A549 (cell line): ENCODE measurements around the gene ZNF879. TPM values are rescaled to one million over a fixed set of nuclear protein-coding genes. Genes with fewer than 3 reads are reported as not detected.

Experiments
- ATAC-seq, 2 experiments: fragments of 200-7000 bp in 1 of 2; fragments of >200 bp in 1 of 2; cut with Nextera tagmentation in 1 of 2; cut with Tn5 transposase in 1 of 2; 3 replicates each; pipeline versions ENCODE4 v1.8.0 to v1.9.1; 2018 to 2020; ENCODE audit warnings: mild to moderate bottlenecking in 1 of 2, moderate library complexity in 1 of 2
- CTCF ChIA-PET: fragments of 300-600 bp; sonication (Branson Sonifier 250); formaldehyde crosslinking; extraction: SDS; loops from one replicate; lab custom pipeline; 2021; ENCODE audit warnings: antibody characterized with exemption, inconsistent platforms; lab: Yijun Ruan, JAX
- POLR2A ChIA-PET: fragments of 350-600 bp; formaldehyde crosslinking; extraction: SDS; loops from one replicate; lab custom pipeline; 2021; ENCODE audit warnings: antibody characterized with exemption, inconsistent platforms; lab: Yijun Ruan, JAX
- DNase-seq, 2 experiments: peaks; one replicate each; pipeline versions ENCODE4 v3.0.0 to v3.0.0-alpha.2; 2011 to 2016; ENCODE audit warnings: low read depth in 1 of 2, low spot score in 1 of 2
- FAIRE-seq: peaks from 2 replicates; lab custom pipeline; 2011; peaks lifted over from hg19 to GRCh38; lab: Jason Lieb, UNC
- H3K27ac ChIP-seq, 2 experiments: fragments of >200 bp; sonication (Bioruptor Twin); formaldehyde crosslinking; 3 replicates each; pipeline ENCODE4 v1.5.1; 2016 to 2017
- H3K4me1 ChIP-seq: fragments of >200 bp; sonication (Bioruptor Twin); formaldehyde crosslinking; 3 replicates; pipeline ENCODE4 v1.6.1; 2016
- H3K4me2 ChIP-seq: fragments of >200 bp; sonication (Bioruptor Twin); formaldehyde crosslinking; 3 replicates; pipeline ENCODE4 v1.6.1; 2016
- H3K4me3 ChIP-seq: fragments of >200 bp; sonication (Bioruptor Twin); formaldehyde crosslinking; 3 replicates; pipeline ENCODE4 v1.5.1; 2016
- H3K9me3 ChIP-seq: fragments of >200 bp; sonication (Bioruptor Twin); formaldehyde crosslinking; 3 replicates; pipeline ENCODE4 v1.6.1; 2016
- ATOH8 ChIP-seq: fragments of 250-450 bp; sonication (Bioruptor Pico); IDR thresholded peaks from 2 replicates; pipeline ENCODE4 v1.5.0; 2020; ENCODE audit warnings: low read depth, mild to moderate bottlenecking, moderate library complexity
- CBX2 ChIP-seq: fragments of 200-600 bp; sonication (generic); IDR thresholded peaks from 2 replicates; pipeline ENCODE4 v1.6.1; 2016; ENCODE audit warnings: low read depth, mild to moderate bottlenecking, borderline replicate concordance
- CBX8 ChIP-seq: fragments of 200-600 bp; sonication (generic); IDR thresholded peaks from 2 replicates; pipeline ENCODE4 v1.6.1; 2016
- CHD2 ChIP-seq: fragments of 150-350 bp; IDR thresholded peaks from 2 replicates; pipeline ENCODE4 v1.6.1; 2014; ENCODE audit warnings: low read length; ENCODE audit not compliant: partially characterized antibody
- EHF ChIP-seq: fragments of 250-450 bp; sonication (Bioruptor Pico); IDR thresholded peaks from 2 replicates; pipeline ENCODE4 v1.5.0; 2020; ENCODE audit warnings: mild to moderate bottlenecking
- EP300 ChIP-seq, 2 experiments: fragments of >200 bp; sonication (Bioruptor Twin); formaldehyde crosslinking; IDR thresholded peaks; 2 replicates in 1 of 2; 3 replicates in 1 of 2; pipeline ENCODE4 v1.6.1; 2016 to 2017
- ESRRA ChIP-seq: fragments of 150-350 bp; IDR thresholded peaks from 2 replicates; pipeline ENCODE4 v1.6.1; 2014; ENCODE audit warnings: mild to moderate bottlenecking, low read length, borderline replicate concordance
- FOXS1 ChIP-seq: fragments of 250-450 bp; sonication (Bioruptor Pico); IDR thresholded peaks from 2 replicates; pipeline ENCODE4 v1.5.0; 2020; ENCODE audit warnings: mild to moderate bottlenecking, moderate library complexity
- HDAC2 ChIP-seq: fragments of 200-600 bp; sonication (generic); IDR thresholded peaks from 2 replicates; pipeline ENCODE4 v1.6.1; 2016
- HES2 ChIP-seq: fragments of >200 bp; sonication (Bioruptor Twin); formaldehyde crosslinking; IDR thresholded peaks from 2 replicates; pipeline ENCODE4 v1.6.1; 2016
- HEYL ChIP-seq: fragments of 250-450 bp; sonication (Bioruptor Pico); IDR thresholded peaks from 2 replicates; pipeline ENCODE4 v1.8.0; 2021; ENCODE audit warnings: mild to moderate bottlenecking, moderate library complexity
- HOXB5 ChIP-seq: fragments of 250-450 bp; sonication (Bioruptor Pico); IDR thresholded peaks from 2 replicates; pipeline ENCODE4 v1.5.0; 2020; ENCODE audit warnings: mild to moderate bottlenecking, moderate library complexity
- KDM1A ChIP-seq: fragments of 200-600 bp; sonication (generic); IDR thresholded peaks from 2 replicates; pipeline ENCODE4 v1.6.1; 2016; ENCODE audit warnings: low read depth, mild to moderate bottlenecking
- KDM5A ChIP-seq: fragments of 200-600 bp; sonication (generic); IDR thresholded peaks from 2 replicates; pipeline ENCODE4 v1.6.1; 2016; ENCODE audit warnings: antibody characterized with exemption, mild to moderate bottlenecking
- MAFK ChIP-seq: fragments of 450-650 bp; IDR thresholded peaks from 2 replicates; pipeline ENCODE4 v1.6.1; 2014; ENCODE audit not compliant: partially characterized antibody
- MAZ ChIP-seq: fragments of 150-350 bp; IDR thresholded peaks from 2 replicates; pipeline ENCODE4 v1.6.1; 2014; ENCODE audit warnings: antibody characterized with exemption, low read depth, low read length, borderline replicate concordance
- RAD21 ChIP-seq, 2 experiments: fragments of >200 bp in 1 of 2; sonication (Bioruptor Twin) in 1 of 2; formaldehyde crosslinking in 1 of 2; IDR thresholded peaks in 1 of 2; conservative IDR thresholded peaks in 1 of 2; 2 replicates in 1 of 2; 3 replicates in 1 of 2; pipeline ENCODE4 v1.6.1; 2012 to 2018; ENCODE audit warnings: inconsistent platforms in 1 of 2
- SMC3 ChIP-seq: fragments of >200 bp; sonication (Bioruptor Twin); formaldehyde crosslinking; IDR thresholded peaks from 3 replicates; pipeline ENCODE4 v1.6.1; 2018; ENCODE audit warnings: inconsistent platforms
- SREBF2 ChIP-seq: fragments of 450-650 bp; IDR thresholded peaks from 2 replicates; pipeline ENCODE4 v1.6.1; 2014; ENCODE audit warnings: mild to moderate bottlenecking, moderate library complexity
- TFCP2L1 ChIP-seq: fragments of 250-450 bp; sonication (Bioruptor Pico); IDR thresholded peaks from 2 replicates; pipeline ENCODE4 v1.5.0; 2021; ENCODE audit warnings: mild to moderate bottlenecking
- USF2 ChIP-seq: fragments of 450-650 bp; IDR thresholded peaks from 2 replicates; pipeline ENCODE4 v1.6.1; 2014; ENCODE audit warnings: antibody characterized with exemption
- ZFP36 ChIP-seq: fragments of 450-650 bp; IDR thresholded peaks from 2 replicates; pipeline ENCODE4 v1.6.1; 2014; ENCODE audit warnings: borderline replicate concordance; ENCODE audit not compliant: partially characterized antibody
- ZSCAN20 ChIP-seq: fragments of 250-450 bp; sonication (Bioruptor Pico); IDR thresholded peaks from 2 replicates; pipeline ENCODE4 v1.8.0; 2022; ENCODE audit warnings: mild to moderate bottlenecking, moderate library complexity
- WGBS: methylation state at CpG from one replicate; pipeline ENCODE4 v1.1.6; 2017; ENCODE audit errors: missing lambda C conversion rate; 5-methylcytosine and 5-hydroxymethylcytosine counted together
- polyA plus RNA-seq, 4 experiments: library from polyadenylated mRNA; depleted of rRNA in 3 of 4; stranded (reverse); fragments of >200 nt; fragmentation: RNase III in 1 of 4; extraction: RNeasy Plus Mini Kit Qiagen cat#74134 plus additional on column Dnase treatment in 1 of 4; gene quantifications; 2 replicates in 3 of 4; 3 replicates in 1 of 4; pipeline ENCODE4 v1.2.3, GENCODE V29; 2011 to 2017
- TF ChIP-seq, protein P1 (sequence below): fragments of >200 bp; sonication (Bioruptor Twin); formaldehyde crosslinking; IDR thresholded peaks from 3 replicates; pipeline ENCODE4 v1.6.1; 2016
- TF ChIP-seq, protein P2 (sequence below): fragments of >200 bp; sonication (Bioruptor Twin); formaldehyde crosslinking; IDR thresholded peaks from 3 replicates; pipeline ENCODE4 v1.5.1; 2016
- TF ChIP-seq, protein P3 (sequence below): fragments of 200-600 bp; sonication (generic); IDR thresholded peaks from 2 replicates; pipeline ENCODE4 v1.6.1; 2016; ENCODE audit warnings: antibody characterized with exemption, mild to moderate bottlenecking, moderate library complexity

The ZNF879 gene
- polyA plus RNA-seq, 2 of the 4 experiments (the other 2 are of a cell fraction), result 1.3 to 1.4 TPM

GRCh38 chr5:178993236-178993765 lies 30.3 kb upstream of the ZNF879 start (continued):
- TF ChIP-seq RAD21 (conservative IDR thresholded peaks at IDR 0.05 in 1 of 2, IDR thresholded peaks at IDR 0.05 in 1 of 2) (no peak), ATOH8 (CRISPR knock-in tag) (no peak), TFCP2L1 (CRISPR knock-in tag) (no peak), EP300 (IDR thresholded peaks at IDR 0.05) (no peak), KDM1A (no peak), CHD2 (no peak), HES2 (no peak)
- TF ChIP-seq, protein P1, sequence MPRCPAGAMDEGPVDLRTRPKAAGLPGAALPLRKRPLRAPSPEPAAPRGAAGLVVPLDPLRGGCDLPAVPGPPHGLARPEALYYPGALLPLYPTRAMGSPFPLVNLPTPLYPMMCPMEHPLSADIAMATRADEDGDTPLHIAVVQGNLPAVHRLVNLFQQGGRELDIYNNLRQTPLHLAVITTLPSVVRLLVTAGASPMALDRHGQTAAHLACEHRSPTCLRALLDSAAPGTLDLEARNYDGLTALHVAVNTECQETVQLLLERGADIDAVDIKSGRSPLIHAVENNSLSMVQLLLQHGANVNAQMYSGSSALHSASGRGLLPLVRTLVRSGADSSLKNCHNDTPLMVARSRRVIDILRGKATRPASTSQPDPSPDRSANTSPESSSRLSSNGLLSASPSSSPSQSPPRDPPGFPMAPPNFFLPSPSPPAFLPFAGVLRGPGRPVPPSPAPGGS, result no peak
- TF ChIP-seq, all 56 proteins: peak for 0

DNA sequence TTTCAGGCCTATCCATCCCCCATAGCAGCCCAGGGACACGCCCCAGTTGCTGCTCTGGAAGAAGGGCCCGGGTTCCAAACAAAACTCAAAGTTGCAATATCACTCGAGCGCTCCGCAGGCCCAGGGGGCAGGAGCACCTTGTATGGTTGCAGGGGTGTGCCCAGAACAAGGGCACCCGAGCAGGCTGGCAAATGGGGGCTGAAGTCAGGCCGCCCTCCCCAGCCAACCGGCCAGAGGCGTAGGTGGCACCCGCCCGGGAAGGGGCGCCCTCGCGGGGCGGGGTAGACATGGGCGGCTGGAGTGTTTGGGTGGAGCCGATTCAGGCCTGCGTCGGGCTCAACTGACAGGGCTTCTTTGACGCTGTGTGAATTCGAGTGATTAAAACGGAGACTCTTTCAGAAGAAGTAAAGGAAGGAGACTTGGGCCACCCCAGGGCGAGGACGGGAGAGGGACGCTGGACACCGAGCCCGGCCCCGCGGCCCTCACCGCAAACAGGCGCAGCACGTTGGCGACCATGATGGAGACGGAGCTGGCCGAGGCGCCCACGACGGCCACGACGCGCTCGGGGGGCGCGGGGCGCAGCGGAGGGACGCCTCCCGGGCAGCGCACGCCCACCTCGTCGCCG lies 29.5 kb upstream of the ZNF879 start:
- POLR2A ChIA-PET, result no interaction called here
- Histone ChIP-seq H3K9me3 (peaks cover 15% of the 10 kb centered on the region; the same call in 2 of the 3 replicates), H3K4me1 (no peaks in the 10 kb centered on the region), H3K4me3 (no peak overlapping the region), H3K4me2 (no peak overlapping the region)
- DNase-seq, result no peak
- no peak for ATAC-seq
- CTCF ChIA-PET, result no interaction called here
- TF ChIP-seq, protein P2, sequence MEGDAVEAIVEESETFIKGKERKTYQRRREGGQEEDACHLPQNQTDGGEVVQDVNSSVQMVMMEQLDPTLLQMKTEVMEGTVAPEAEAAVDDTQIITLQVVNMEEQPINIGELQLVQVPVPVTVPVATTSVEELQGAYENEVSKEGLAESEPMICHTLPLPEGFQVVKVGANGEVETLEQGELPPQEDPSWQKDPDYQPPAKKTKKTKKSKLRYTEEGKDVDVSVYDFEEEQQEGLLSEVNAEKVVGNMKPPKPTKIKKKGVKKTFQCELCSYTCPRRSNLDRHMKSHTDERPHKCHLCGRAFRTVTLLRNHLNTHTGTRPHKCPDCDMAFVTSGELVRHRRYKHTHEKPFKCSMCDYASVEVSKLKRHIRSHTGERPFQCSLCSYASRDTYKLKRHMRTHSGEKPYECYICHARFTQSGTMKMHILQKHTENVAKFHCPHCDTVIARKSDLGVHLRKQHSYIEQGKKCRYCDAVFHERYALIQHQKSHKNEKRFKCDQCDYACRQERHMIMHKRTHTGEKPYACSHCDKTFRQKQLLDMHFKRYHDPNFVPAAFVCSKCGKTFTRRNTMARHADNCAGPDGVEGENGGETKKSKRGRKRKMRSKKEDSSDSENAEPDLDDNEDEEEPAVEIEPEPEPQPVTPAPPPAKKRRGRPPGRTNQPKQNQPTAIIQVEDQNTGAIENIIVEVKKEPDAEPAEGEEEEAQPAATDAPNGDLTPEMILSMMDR, result no peak
- TF ChIP-seq EP300 (IDR thresholded peaks at IDR 0.05) (no peak), CBX8 (no peak), EHF (CRISPR knock-in tag) (no peak), SMC3 (no peak), HEYL (no peak), CBX2 (no peak), USF2 (no peak), ESRRA (no peak), HDAC2 (no peak), HOXB5 (no peak), KDM5A (no peak), ZSCAN20 (no peak), MAZ (no peak), SREBF2 (no peak), ZFP36 (no peak), FOXS1 (CRISPR knock-in tag) (no peak), MAFK (no peak)
- TF ChIP-seq, protein P3, sequence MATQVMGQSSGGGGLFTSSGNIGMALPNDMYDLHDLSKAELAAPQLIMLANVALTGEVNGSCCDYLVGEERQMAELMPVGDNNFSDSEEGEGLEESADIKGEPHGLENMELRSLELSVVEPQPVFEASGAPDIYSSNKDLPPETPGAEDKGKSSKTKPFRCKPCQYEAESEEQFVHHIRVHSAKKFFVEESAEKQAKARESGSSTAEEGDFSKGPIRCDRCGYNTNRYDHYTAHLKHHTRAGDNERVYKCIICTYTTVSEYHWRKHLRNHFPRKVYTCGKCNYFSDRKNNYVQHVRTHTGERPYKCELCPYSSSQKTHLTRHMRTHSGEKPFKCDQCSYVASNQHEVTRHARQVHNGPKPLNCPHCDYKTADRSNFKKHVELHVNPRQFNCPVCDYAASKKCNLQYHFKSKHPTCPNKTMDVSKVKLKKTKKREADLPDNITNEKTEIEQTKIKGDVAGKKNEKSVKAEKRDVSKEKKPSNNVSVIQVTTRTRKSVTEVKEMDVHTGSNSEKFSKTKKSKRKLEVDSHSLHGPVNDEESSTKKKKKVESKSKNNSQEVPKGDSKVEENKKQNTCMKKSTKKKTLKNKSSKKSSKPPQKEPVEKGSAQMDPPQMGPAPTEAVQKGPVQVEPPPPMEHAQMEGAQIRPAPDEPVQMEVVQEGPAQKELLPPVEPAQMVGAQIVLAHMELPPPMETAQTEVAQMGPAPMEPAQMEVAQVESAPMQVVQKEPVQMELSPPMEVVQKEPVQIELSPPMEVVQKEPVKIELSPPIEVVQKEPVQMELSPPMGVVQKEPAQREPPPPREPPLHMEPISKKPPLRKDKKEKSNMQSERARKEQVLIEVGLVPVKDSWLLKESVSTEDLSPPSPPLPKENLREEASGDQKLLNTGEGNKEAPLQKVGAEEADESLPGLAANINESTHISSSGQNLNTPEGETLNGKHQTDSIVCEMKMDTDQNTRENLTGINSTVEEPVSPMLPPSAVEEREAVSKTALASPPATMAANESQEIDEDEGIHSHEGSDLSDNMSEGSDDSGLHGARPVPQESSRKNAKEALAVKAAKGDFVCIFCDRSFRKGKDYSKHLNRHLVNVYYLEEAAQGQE, result no peak
- TF ChIP-seq, all 56 proteins: peak for 0
- no peak for FAIRE-seq
- H3K27ac ChIP-seq, result no peak overlapping the region
- 76% methylated on average over 44 of the region's 53 CpGs for WGBS
